GM12892 (cell line): ENCODE results near the gene SVOPL.

Source experiments
- POLR2A ChIP-seq: IDR thresholded peaks from 2 replicates; pipeline ENCODE4 v1.6.1; 2011; ENCODE audit warnings: low read depth, low read length, control low read depth
- POLR2AphosphoS5 ChIP-seq: IDR thresholded peaks from 2 replicates; pipeline ENCODE4 v1.6.1; 2011; ENCODE audit warnings: low read depth, low read length, control low read depth
- TAF1 ChIP-seq: IDR thresholded peaks from 2 replicates; pipeline ENCODE4 v1.6.1; 2011; ENCODE audit warnings: low read depth, mild to moderate bottlenecking, control low read depth, low read length, borderline replicate concordance

DNA sequence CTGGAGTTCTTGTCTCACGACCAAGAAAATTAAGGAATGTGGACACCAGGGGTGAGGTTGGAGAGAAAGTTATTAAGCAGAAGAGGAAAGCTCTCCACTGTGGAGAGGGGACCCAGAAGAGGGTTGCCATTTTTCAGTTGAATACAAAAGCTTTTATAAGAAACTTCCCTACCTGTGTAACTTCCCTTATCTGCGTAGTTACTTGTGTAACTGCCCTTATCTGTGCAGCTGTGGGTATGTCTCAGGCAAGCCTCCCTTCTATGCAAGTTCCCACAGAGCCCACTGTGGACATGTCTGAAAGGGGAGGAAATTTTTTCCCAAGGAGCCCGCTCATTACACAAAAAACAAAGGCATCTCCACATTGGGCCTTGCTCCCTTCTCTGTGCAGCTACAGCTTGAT is 94.9 kb downstream of the SVOPL start:
- TF ChIP-seq POLR2A = no peak
- no peak for TF ChIP-seq POLR2AphosphoS5
- no peak for TF ChIP-seq TAF1
